GM19043 (cell line): ENCODE results near the gene COL6A3.

ENCODE experiments used
- ATAC-seq: cut with Tn5 transposase; IDR thresholded peaks from one replicate; pipeline ENCODE4 v1.9.1; 2021; ENCODE audit warnings: low read depth; ENCODE audit not compliant: unreplicated experiment

The COL6A3 gene

DNA sequence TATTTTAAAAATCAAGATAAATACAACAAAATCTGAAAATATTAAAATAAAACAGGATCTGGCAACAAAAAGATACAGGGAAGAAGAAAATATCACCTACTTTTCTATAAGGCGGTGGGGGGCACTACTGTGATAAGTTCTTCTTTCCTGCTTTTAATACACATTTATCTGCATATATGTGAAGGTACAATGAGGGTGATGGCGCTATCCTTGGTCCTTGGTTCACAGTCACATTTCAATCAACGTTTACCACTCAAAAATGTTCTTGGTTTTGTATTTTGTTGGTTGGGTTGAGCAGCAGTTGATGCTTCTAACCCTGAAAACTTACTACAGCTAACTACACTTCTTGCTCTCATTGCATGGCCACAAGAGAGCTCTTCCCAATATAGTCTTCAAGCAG, 112.4 kb downstream of the COL6A3 start:
- no peak for ATAC-seq

DNA sequence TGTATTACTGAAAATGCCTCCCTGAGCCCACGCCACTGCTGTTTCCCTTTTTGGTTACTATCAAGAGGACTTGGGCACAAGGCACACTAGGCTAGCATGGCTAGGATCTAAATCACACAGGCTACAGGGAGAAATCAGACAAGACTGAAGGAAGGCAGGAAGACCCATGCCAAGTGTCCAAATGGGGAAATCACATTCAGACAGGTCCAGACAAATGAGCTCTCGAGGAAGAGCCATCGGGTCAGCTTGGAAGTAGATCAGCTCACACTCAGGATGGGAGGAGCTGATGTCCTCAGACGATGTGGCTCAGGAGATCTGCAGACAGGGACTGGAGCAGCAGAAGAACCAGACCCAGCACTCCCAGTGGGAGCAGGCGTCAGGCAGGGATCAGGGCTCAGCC, 113.2 kb downstream of the COL6A3 start:
- ATAC-seq = no peak

DNA sequence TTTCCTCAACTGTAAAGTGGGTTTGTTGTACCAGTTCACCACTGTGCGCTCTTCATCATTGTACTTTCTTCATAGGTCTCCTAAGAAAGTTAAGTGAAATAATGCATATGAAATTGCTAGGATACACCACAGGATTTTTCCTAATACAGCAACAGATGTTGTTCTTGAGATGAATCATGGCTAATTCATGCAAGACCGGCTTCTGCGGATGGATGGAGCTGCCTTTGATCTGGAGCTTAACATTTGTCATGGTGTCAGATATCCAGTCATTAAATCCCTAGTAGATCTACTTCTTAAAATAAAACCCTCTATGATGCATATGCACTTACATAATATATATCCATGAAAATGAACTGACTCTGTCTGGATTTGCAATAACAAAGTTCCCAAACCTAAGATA, 114.1 kb downstream of the COL6A3 start:
- ATAC-seq = no peak

DNA sequence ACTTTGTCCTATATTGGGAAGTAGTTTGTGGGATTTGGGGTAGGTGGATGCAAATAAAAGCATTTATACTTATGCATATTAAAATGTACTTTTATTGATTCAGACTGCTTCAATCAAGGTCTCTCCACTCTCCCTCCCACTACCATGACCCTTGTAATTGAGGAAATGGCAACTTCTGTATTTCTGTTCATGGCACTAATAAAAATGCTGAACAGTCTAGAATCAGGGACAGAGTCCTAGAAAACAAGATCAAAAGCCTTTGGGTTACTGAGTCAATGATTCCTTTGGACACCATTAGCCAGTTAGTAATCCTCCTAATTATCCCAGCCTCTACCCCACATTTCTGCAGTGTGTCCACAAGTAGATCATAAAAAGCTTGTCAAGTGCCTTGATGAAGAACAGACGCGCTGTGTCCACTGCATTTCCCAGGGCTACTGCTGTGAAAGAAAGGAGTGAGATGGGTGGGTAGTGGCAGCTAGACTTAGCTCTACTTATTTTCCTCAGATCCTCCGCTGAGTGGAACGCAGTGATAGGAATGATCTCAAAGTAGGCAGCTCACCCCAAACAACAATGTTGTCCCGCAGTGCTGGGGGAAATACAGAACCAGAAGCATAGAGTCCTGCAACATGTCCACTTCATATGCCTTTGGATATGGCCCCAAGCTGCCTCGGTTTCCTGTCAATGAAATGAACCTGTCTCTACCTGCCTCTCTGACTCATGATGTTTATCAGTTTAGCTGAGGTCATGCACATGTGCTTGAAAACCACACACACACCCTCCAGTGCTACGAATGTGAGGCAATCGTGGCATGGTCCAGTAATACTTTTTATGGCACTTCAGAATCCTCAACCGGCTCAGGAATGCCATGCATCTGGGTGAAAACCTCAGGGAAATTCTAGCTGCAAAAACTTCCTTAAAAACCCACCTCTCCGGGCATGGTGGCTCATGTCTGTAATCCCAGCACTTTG, 115.5 kb downstream of the COL6A3 start:
- ATAC-seq = no peak

DNA sequence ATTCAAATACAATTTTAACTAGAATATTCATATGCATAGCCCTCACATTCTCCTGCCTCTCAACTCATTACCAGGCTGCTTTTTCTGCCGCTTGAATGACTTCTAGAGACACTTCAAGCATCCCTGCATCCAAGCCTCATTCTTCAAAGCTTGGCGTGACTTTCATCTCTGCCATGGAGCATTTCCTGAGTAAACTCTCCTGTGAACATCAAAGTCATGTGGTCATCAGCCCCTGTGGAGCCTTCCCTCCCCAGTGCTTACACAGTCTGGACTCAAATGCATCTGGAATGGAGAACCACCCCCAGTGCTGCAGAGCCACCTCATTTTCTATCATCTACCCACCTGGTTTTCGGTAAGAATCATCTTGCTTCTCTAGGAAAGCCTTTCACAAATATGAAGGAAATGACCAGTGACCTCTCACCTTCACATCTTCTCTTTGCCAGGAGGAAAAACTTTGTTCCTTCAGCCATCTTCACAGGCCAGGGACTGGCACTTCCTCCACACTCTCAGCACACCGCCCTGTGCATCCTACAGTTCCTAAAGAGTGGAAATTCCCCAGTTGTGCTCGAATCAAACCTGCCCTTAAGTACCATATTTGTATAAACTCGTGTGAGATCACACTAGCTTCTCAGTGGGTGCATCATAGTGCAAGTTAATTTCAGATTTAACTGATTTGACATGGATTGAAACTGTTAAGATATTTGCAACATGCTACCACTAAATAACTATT, 116.4 kb downstream of the COL6A3 start:
- ATAC-seq = no peak

DNA sequence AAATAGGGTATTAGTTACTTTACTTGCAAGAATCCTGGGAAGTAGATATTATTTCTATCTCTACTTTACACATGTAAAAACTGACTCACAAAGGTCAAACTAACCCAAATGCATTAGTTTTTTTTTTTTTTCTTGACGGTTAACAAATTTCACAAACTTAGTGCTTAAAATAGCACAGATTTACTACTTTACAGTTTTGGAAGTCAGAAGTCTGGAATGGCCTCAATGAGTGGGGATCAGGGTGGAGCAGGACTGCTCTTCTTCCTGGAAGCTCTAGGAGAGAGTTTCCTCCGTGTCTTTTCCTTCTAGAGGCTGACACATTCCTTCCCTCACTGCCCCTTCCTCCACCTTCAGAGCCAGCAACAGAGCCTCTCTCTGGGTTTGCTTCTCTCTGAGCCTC, 117.2 kb downstream of the COL6A3 start:
- no peak for ATAC-seq

DNA sequence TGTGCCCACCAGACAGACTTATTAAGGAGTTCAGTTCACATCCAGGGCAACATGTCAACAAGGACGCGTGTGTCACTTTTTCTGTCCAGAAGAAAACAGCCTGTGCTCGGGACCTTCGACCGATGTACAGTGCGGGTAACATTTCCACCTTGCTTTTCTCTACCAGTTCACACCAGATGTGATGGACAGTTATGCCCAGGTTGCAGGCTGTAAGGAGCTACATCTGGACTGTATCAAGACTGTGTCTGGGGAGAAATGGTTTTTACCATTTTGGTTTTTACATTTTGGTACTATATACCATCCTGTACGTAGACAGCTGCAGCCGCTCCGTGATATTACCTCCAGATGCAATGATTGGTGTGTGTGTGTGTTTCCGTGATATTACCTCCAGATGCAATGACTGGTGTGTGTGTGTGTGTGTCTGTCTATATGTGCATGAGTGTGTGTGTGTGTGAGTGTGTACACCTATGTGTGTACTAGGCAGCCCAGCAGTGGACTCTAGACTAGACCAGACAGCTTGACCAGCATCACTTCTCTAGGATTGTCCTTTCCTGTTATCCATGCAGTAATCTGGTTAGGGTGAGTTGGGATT, 118.0 kb downstream of the COL6A3 start:
- ATAC-seq = no peak

DNA sequence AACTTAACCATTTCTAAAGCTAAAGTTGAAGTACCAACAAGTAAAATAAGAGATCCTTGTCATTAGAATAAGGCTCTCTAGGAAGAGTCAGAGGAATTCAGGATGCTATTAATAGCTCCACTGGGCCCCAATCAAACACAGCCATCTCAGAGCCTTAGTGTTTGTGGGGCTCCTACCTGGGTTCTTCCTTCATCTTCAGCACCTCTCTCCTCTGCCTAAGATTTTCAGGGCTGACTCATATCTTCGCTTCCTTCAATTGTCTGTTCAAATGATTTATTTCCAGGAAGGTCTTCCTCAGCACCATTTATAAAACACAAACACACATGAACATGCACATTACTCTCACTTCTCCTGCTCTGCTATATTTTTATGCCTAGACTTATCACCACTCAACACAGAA, 119.5 kb downstream of the COL6A3 start:
- ATAC-seq = no peak

DNA sequence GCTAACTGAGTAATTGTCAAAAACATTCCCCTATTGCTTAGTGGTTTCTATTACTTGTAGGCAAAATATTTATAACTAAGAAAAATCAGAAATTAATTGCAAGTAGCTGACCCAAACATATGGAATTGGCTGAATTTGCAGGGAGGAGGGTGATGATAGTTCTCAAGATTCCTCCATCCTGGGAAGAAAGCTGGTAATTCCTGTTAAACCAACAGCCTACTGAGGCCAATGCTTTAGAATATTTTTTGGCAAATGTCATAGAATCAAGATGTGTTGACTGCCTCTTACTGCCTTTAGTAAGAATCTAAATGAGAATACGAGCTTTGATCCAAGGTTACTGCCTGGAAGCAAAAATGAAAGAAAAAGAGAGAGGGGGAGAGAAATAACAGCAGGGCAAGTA, 120.0 kb downstream of the COL6A3 start:
- no peak for ATAC-seq

DNA sequence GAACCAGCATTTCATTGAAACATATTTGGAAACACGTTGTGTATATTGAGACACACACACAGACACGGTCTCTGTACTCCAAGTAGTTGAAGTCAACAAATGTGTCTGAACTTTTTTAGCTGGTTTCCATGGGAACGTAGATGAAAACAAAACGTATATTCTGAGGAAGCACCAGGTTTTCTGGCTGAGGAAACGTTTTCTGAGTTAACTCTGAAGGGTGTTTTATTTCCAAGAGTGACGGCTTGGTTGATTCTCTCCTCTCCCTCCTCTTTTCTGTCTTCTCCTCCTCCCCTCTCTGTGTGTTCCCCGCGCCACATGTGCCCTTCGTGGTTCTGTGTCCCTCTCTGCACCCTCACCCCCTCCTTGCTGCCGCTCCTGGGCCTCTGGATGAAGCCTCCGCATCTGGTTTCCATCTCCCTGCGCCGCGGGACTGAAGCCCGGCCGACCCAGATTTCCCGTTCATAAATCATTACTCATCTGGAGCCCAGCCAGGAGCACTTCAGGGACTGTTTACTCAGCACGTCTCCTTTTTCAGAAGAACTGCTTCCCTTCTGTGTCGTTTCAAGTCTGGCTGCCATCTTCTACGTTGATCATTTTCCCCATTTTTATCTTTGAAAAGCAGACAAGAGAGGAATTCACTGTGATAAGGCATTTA, 122.7 kb downstream of the COL6A3 start:
- ATAC-seq = no peak

DNA sequence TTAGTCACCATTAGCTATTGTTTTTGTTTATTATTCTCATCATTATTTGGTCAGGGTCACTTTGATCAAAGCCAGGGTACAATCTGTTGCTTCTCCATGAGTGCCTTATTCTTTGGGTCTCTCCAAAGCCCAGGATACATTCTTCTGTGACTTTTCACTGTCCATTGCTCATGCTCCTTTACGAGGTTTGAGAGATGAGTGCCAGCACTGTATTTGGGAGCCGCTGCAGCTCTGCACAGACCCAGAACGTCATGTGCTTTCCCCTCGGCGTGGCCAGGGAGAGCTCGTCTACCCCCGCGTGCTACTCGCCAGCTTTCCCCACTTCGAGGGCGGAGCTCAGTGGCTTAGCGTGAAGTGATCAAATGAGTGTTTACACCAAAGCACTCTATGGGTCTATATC, 123.7 kb downstream of the COL6A3 start:
- no peak for ATAC-seq

DNA sequence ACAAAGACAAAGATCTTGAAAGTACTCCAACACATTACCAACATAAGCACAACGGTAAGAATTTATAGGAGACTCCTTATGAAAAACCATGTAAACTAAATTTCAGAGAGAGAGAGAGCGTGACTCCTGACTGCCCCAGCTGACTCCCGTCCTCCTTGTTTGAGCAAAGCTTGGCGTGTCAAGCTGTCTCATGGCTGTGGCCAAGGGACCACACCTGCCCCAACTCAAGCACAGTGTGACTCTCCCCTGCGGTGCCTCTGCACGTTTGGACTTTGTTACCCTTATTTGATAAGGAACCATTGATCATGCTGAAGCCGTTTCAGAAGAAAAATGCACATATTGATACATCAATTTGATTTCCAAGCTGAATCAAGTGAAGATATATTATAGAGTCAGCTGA, 124.8 kb downstream of the COL6A3 start:
- ATAC-seq = no peak

DNA sequence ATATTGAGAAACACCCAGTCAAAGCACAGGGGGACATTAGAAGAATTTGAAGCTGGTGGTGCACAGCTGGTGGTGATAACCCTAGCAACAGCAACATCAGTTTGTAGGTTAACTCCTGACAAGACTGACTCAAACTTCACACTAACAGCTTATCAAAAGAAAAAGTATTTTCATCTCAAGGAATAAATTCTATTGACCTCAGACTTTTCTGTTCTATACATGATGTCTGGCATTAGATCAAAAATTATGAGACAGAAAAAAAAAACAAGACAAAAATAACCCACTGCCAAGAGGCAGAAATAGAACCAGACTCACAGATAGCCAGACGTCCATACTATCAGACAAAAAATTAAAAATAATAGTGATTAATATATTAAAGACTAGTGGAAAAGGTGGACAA, 126.1 kb downstream of the COL6A3 start:
- ATAC-seq = no peak

DNA sequence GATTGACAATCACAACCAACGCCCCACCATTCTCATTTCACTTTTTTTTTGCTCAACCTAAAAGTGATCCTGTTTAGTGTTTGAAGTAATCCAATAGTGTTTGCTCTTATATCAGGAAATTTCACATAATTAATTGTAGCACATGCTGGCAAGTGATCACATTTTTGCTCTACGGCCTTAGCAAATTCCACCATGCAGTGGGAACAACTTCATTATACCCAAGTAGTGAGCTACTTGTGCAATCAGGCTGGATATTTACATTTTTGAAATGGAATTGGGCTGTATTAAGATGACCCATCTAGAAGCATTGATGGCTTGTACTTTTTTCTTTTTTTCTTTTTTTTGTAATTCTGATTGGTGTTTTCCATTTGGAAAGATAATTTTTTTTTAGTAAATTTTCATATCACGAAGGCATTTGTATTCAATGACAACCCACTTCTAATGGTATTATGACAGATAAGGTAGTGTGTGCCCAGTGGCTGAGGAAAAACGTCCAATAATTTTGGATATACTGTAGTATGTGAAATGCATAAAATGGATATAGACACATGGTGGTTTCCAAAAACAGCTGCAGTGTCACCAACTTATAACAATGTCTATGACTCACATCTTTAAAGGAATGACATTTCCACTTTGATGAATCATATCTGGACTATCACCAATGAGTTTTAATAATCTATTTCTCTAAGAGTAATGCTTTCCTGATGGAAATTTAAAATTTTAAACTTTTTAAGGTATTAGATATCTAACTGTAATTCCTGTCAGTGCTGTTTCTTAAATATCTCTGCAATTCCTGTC, 130.6 kb downstream of the COL6A3 start:
- no peak for ATAC-seq

DNA sequence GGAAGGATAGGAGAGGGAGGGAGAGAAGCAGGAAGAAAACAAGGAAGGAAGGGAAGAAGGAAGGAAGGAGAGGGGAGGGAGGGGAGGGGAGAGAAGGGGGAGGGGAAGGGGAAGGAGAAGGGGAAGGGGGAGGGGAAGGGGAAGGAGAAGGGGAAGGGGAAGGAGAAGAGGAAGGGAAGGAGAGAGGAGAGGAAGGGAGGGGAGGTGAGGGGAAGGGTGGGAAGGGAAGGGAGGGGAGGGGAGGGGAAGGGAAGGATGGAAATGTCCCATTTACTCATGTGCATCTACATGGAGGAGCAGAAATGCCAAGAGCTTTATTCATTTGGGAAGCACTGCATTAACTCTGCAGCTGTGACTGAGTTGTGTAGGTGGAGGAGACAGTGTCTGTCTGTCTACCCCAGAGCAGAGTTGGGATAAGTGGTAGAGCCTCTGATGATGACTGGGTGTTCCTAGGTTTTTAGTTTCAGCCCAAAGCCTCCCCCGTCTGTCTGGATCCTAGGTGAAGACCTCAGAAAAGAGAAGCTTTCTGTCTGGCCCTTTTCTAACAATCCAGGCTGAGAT, 131.3 kb downstream of the COL6A3 start:
- ATAC-seq = no peak

DNA sequence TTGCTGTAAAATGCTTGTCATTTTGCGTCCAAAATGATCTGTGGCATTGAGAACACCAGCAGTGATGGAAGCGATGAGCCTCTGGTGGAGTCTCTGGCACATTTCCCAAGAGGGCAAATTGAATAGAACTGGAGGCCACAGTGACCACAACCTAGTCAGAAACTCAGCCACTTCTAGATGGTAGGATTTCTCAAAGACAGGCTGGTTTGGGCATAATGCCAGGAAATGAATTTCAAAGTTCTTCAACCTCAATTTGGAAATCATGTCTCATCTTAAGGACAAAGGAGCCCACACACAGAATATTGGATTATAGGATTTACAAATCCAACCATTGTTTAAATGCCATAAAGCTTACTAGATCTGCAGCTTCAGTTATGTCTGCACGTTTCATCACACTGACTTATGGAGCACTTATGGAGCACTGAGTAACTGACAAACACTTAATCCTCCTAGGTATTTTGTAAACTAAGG, 132.1 kb downstream of the COL6A3 start:
- ATAC-seq = no peak

DNA sequence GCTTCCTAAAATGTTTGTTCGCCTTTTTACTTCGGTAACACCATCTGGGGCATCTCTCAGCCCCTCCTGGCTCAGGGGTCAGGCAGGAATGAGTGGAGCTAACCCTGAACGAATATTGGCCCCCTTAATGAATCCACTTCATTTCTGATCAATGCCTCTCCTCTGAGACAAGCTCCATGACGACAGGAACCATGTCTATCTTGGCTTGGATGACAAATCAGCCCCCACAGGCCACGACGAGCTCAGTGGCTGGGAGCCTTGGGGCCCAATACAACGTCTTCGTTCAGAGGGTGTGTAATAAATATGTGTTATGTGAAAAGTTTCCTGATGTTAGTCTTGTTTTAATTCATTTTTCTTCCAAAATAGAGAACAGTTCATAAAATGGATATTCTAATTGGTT, 133.0 kb downstream of the COL6A3 start:
- ATAC-seq = no peak

DNA sequence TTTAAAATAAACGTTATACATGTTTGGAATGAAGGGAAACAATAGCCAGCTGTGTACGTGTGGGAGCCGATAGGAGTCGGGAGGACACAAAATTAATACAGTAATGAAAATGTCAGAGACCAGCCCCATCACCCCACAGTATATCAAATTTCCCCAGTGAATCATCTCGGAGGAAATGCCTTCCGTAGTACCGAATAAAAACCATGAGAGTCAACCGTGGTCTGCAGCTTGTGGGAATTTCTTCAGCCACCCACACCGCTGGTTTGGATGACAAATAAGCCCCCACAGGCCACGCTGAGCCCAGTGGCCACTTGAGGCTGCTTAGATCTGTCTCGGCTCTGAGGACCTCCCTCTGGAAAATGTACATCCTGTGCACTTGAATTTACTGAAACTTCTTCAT, 133.7 kb downstream of the COL6A3 start:
- no peak for ATAC-seq

DNA sequence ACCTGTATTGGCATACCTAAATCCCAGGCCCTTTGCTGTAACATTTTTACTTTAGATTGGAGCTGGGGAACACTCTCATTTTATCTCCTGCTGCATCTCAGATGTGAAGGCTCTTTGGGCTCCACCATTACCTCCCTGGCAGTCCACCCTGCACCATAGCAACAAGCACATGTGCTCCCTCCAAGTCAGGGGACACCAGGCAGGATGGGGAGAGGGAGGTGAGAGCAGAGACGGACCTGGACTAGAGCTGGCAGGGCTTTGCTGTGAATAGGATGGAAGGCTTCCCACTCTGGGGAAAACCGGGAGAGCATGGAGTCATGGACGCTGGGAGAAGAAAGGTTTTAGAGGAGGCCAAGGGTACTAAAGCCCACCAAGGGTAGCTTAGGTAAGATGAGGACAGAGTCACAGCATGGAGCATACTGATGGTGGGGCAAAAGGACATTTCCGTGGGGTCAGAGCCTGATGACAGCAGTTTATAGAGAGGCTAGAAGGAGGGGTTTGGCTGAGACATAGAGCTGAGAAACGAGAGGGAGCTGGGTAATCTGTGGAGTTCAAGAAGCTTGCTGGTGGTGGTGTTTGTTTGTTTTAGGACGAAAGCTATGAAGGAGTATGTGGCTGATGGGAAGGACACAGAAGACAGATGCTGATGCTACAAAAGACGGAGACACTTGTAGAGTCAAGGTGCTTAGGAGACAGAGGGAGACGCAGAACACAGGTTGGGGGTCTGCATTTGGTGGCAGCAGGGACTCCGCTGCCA, 134.8 kb downstream of the COL6A3 start:
- ATAC-seq = no peak
